SK-N-SH (cell line): ENCODE measurements around the gene ARHGEF26. TPM values are rescaled to one million over a fixed set of nuclear protein-coding genes. Genes with fewer than 3 reads are reported as not detected.

ENCODE experiments used
- CTCF ChIA-PET: fragments of 300-600, 350-600 bp; formaldehyde crosslinking; extraction: SDS; loops from one replicate; lab custom pipeline; 2021; lab: Yijun Ruan, JAX
- POLR2A ChIA-PET: fragments of 350-600 bp; sonication (Branson Sonifier 250); formaldehyde crosslinking; extraction: SDS; loops from one replicate; lab custom pipeline; 2020; ENCODE audit warnings: antibody characterized with exemption, inconsistent platforms; lab: Yijun Ruan, JAX
- DNase-seq: peaks from one replicate; pipeline ENCODE4 v3.0.0; 2012
- H2AFZ ChIP-seq: fragments of 200-600 bp; sonication (generic); 2 replicates; pipeline ENCODE4 v1.8.1; 2016; ENCODE audit warnings: antibody characterized with exemption, mild to moderate bottlenecking, low read depth
- H3F3A ChIP-seq: fragments of 200-600 bp; sonication (generic); replicated peaks from 2 replicates; pipeline ENCODE3; 2016; ENCODE audit warnings: antibody characterized with exemption, mild to moderate bottlenecking; ENCODE audit not compliant: insufficient read depth
- H3K27ac ChIP-seq, 2 experiments: fragments of 200-500 bp in 1 of 2; fragments of 200-600 bp in 1 of 2; sonication (Bioruptor generic) in 1 of 2; sonication (generic), shearing (Covaris generic) in 1 of 2; 2 replicates each; pipeline versions ENCODE4 v1.5.1 to v1.6.1; 2014 to 2016; ENCODE audit warnings: low read depth in 2 of 2, inconsistent platforms in 1 of 2, low read length in 1 of 2, mild to moderate bottlenecking in 1 of 2, mixed read lengths in 1 of 2
- H3K27me3 ChIP-seq: fragments of 200-600 bp; sonication (generic), shearing (Covaris generic); 2 replicates; pipeline ENCODE4 v1.6.1; 2016; ENCODE audit warnings: mixed run types; ENCODE audit not compliant: insufficient read depth
- H3K36me3 ChIP-seq, 2 experiments: fragments of 200-500 bp in 1 of 2; fragments of 200-600 bp in 1 of 2; sonication (Bioruptor generic) in 1 of 2; sonication (generic) in 1 of 2; replicated peaks in 1 of 2; 2 replicates each; pipeline versions ENCODE3 to v1.5.1; 2014 to 2016; ENCODE audit warnings: low read length in 1 of 2, mild to moderate bottlenecking in 1 of 2; ENCODE audit not compliant: insufficient read depth in 2 of 2, control insufficient read depth in 1 of 2
- H3K4me1 ChIP-seq, 2 experiments: fragments of 200-500 bp in 1 of 2; fragments of 200-600 bp in 1 of 2; sonication (Bioruptor generic) in 1 of 2; sonication (generic), shearing (Covaris generic) in 1 of 2; 2 replicates each; pipeline versions ENCODE4 v1.5.1 to v1.6.1; 2014 to 2016; ENCODE audit warnings: low read depth in 1 of 2, low read length in 1 of 2, mixed run types in 1 of 2; ENCODE audit not compliant: insufficient read depth in 2 of 2, control insufficient read depth in 1 of 2
- H3K4me2 ChIP-seq: fragments of 200-600 bp; sonication (generic), shearing (Covaris generic); 2 replicates; pipeline ENCODE4 v1.6.1; 2017; ENCODE audit warnings: mixed run types
- H3K4me3 ChIP-seq, 2 experiments: fragments of 200-500 bp in 1 of 2; fragments of 200-600 bp in 1 of 2; sonication (Bioruptor generic) in 1 of 2; sonication (generic), shearing (Covaris generic) in 1 of 2; 2 replicates each; pipeline versions ENCODE4 v1.5.1 to v1.8.1; 2014 to 2016; ENCODE audit warnings: low read depth in 2 of 2, inconsistent platforms in 1 of 2, low read length in 1 of 2, mild to moderate bottlenecking in 1 of 2, mixed read lengths in 1 of 2, moderate library complexity in 1 of 2
- H3K79me2 ChIP-seq: fragments of 200-600 bp; sonication (generic); 2 replicates; pipeline ENCODE4 v1.8.1; 2017; ENCODE audit warnings: mild to moderate bottlenecking; ENCODE audit not compliant: insufficient read depth
- H3K9ac ChIP-seq: fragments of 200-600 bp; sonication (generic); 2 replicates; pipeline ENCODE4 v1.6.1; 2017; ENCODE audit warnings: mixed run types
- H3K9me2 ChIP-seq: fragments of 200-600 bp; sonication (generic); 2 replicates; pipeline ENCODE4 v1.6.1; 2017; ENCODE audit warnings: mixed run types
- H3K9me3 ChIP-seq: fragments of 200-600 bp; sonication (generic); 2 replicates; pipeline ENCODE4 v1.6.1; 2017; ENCODE audit warnings: mixed run types, mild to moderate bottlenecking, moderate library complexity
- H4K20me1 ChIP-seq: fragments of 200-600 bp; sonication (generic); 2 replicates; pipeline ENCODE4 v1.6.1; 2017; ENCODE audit warnings: mild to moderate bottlenecking, mixed run types; ENCODE audit not compliant: insufficient read depth
- ELF1 ChIP-seq: IDR thresholded peaks from 2 replicates; pipeline ENCODE4 v1.4.0; 2012
- EP300 ChIP-seq, 2 experiments: IDR thresholded peaks; 2 replicates each; pipeline versions ENCODE4 v1.4.0 to v1.6.1; 2012; ENCODE audit warnings: borderline replicate concordance in 1 of 2, low read depth in 1 of 2, low read length in 1 of 2
- EZH2phosphoT487 ChIP-seq: fragments of 200-600 bp; sonication (generic); IDR thresholded peaks from 2 replicates; pipeline ENCODE4 v1.6.1; 2017; ENCODE audit warnings: low read depth, mixed run types, mild to moderate bottlenecking, antibody characterized with exemption, moderate library complexity, borderline replicate concordance
- FOSL2 ChIP-seq: IDR thresholded peaks from 2 replicates; pipeline ENCODE4 v1.4.0; 2012; ENCODE audit warnings: low read depth, mild to moderate bottlenecking, moderate library complexity, borderline replicate concordance
- FOXJ3 ChIP-seq: sonication (generic); formaldehyde crosslinking; IDR thresholded peaks from 2 replicates; pipeline ENCODE4 v1.5.1; 2020; ENCODE audit warnings: mild to moderate bottlenecking, missing genetic modification reagents
- IRF3 ChIP-seq: fragments of 150-350 bp; IDR thresholded peaks from 2 replicates; pipeline ENCODE4 v1.6.1; 2016; ENCODE audit warnings: mild to moderate bottlenecking, low read depth, low read length
- NFIC ChIP-seq: IDR thresholded peaks from 2 replicates; pipeline ENCODE4 v1.4.0; 2012; ENCODE audit warnings: borderline replicate concordance
- RXRA ChIP-seq: IDR thresholded peaks from 2 replicates; pipeline ENCODE4 v1.4.0; 2012; ENCODE audit warnings: low read depth, mild to moderate bottlenecking, borderline replicate concordance
- SIN3A ChIP-seq: IDR thresholded peaks from 2 replicates; pipeline ENCODE4 v1.6.1; 2012; ENCODE audit warnings: low read depth, mild to moderate bottlenecking, low read length, moderate library complexity, borderline replicate concordance
- TCF12 ChIP-seq: IDR thresholded peaks from 2 replicates; pipeline ENCODE4 v1.4.0; 2012
- USF1 ChIP-seq: IDR thresholded peaks from 2 replicates; pipeline ENCODE4 v1.4.0; 2012; ENCODE audit warnings: low read depth, borderline replicate concordance
- WGBS: methylation state at CpG from one replicate; pipeline ENCODE4 v1.1.6; 2017; ENCODE audit warnings: low lambda C conversion rate; 5-methylcytosine and 5-hydroxymethylcytosine counted together
- polyA plus RNA-seq, 3 experiments: library from polyadenylated mRNA; depleted of rRNA; stranded (reverse); fragments of >200 nt; gene quantifications; 2 replicates each; pipeline ENCODE4 v1.2.3, GENCODE V29; 2012
- TF ChIP-seq, protein P1 (sequence below): IDR thresholded peaks from 2 replicates; pipeline ENCODE4 v1.6.1; 2012; ENCODE audit warnings: mild to moderate bottlenecking, low read depth, low read length, moderate library complexity
- TF ChIP-seq, protein P2 (sequence below): IDR thresholded peaks from 2 replicates; pipeline ENCODE4 v1.4.0; 2012; ENCODE audit warnings: low read depth, borderline replicate concordance

ARHGEF26 gene
- polyA plus RNA-seq, 1 of the 3 experiments (the other 2 are of a cell fraction), result 1.2 TPM

DNA sequence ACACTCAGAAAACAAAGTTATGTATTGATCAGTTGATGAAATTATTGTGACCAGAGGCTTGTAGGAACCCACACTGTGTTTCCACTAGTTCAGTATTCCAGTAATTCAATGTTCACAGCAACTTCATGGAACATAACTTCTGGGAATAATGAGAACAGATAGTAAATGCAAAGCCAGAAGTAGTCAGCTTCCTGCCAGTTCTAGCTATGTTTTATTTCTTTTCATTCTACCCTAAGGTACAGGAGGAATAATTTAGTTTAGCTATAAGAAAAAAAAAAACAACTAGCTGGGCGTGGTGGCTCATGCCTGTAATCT, 48.6 kb downstream of the ARHGEF26 start:
- Histone ChIP-seq H3K79me2 (no peaks in the 10 kb centered on the region), H3K27me3 (no peaks in the 10 kb centered on the region), H2AFZ (no peak overlapping the region), H3K27ac (no peak overlapping the region), H3K9ac (no peak overlapping the region), H3K4me2 (no peak overlapping the region), H3K9me3 (no peaks in the 10 kb centered on the region), H3K4me1 (no peaks in the 10 kb centered on the region; a peak in 2 of 4 replicates), H3F3A (no peaks in the 10 kb centered on the region), H4K20me1 (no peaks in the 10 kb centered on the region), H3K4me3 (no peak overlapping the region), H3K9me2 (no peaks in the 10 kb centered on the region), H3K36me3 (no peaks in the 10 kb centered on the region)
- no peak for TF ChIP-seq FOXJ3 (CRISPR knock-in tag)
- TF ChIP-seq, protein P1, sequence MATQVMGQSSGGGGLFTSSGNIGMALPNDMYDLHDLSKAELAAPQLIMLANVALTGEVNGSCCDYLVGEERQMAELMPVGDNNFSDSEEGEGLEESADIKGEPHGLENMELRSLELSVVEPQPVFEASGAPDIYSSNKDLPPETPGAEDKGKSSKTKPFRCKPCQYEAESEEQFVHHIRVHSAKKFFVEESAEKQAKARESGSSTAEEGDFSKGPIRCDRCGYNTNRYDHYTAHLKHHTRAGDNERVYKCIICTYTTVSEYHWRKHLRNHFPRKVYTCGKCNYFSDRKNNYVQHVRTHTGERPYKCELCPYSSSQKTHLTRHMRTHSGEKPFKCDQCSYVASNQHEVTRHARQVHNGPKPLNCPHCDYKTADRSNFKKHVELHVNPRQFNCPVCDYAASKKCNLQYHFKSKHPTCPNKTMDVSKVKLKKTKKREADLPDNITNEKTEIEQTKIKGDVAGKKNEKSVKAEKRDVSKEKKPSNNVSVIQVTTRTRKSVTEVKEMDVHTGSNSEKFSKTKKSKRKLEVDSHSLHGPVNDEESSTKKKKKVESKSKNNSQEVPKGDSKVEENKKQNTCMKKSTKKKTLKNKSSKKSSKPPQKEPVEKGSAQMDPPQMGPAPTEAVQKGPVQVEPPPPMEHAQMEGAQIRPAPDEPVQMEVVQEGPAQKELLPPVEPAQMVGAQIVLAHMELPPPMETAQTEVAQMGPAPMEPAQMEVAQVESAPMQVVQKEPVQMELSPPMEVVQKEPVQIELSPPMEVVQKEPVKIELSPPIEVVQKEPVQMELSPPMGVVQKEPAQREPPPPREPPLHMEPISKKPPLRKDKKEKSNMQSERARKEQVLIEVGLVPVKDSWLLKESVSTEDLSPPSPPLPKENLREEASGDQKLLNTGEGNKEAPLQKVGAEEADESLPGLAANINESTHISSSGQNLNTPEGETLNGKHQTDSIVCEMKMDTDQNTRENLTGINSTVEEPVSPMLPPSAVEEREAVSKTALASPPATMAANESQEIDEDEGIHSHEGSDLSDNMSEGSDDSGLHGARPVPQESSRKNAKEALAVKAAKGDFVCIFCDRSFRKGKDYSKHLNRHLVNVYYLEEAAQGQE, result no peak
- no peak for TF ChIP-seq TCF12
- TF ChIP-seq EZH2phosphoT487, result no peak
- TF ChIP-seq RXRA, result no peak
- no peak for TF ChIP-seq ELF1
- TF ChIP-seq SIN3A, result no peak
- TF ChIP-seq, protein P2, sequence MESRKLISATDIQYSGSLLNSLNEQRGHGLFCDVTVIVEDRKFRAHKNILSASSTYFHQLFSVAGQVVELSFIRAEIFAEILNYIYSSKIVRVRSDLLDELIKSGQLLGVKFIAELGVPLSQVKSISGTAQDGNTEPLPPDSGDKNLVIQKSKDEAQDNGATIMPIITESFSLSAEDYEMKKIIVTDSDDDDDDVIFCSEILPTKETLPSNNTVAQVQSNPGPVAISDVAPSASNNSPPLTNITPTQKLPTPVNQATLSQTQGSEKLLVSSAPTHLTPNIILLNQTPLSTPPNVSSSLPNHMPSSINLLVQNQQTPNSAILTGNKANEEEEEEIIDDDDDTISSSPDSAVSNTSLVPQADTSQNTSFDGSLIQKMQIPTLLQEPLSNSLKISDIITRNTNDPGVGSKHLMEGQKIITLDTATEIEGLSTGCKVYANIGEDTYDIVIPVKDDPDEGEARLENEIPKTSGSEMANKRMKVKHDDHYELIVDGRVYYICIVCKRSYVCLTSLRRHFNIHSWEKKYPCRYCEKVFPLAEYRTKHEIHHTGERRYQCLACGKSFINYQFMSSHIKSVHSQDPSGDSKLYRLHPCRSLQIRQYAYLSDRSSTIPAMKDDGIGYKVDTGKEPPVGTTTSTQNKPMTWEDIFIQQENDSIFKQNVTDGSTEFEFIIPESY, result no peak
- no peak for TF ChIP-seq NFIC
- ChIA-PET CTCF (no interaction called here), POLR2A (no interaction called here)
- DNase-seq, result no peak
- WGBS, result 96% methylated on average over 1 of the region's 1 CpG

DNA sequence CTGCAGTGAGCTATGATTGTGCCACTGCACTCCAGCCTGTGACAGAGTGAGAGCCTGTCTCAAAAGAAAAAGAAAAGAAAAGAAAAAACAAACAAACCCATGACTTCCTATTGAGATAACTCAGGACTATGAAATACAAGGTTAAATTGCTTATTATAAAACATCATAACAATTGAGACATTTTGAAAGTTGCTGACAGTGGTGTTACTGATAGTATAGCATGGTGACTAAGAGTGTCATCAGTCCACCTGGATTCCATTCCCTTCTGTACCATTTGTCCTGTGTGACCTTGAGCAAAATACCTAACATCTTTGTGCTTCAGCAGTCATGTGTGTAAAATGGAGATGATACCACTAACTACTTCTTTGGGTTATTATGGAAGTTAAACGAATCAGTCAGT, 49.1 kb downstream of the ARHGEF26 start:
- H4K20me1 ChIP-seq, result no peaks in the 10 kb centered on the region
- no peak overlapping the region for H3K27ac ChIP-seq
- no peaks in the 10 kb centered on the region for H3K79me2 ChIP-seq
- H3K9ac ChIP-seq, result no peak overlapping the region
- 87% methylated on average over 1 of the region's 1 CpG for WGBS
- no peak for DNase-seq
- CTCF ChIA-PET, result no interaction called here
- H3K9me3 ChIP-seq, result no peaks in the 10 kb centered on the region
- no peak overlapping the region for H3K4me2 ChIP-seq
- no peak overlapping the region for H3K4me3 ChIP-seq
- no peaks in the 10 kb centered on the region for H3F3A ChIP-seq
- H2AFZ ChIP-seq, result no peak overlapping the region
- H3K9me2 ChIP-seq, result no peaks in the 10 kb centered on the region
- no peaks in the 10 kb centered on the region for H3K36me3 ChIP-seq
- TF ChIP-seq EP300 (IDR thresholded peaks at IDR 0.05; ENCODE audit: borderline replicate concordance in 1 of 2, low read depth in 1 of 2, low read length in 1 of 2) (no peak), USF1 (no peak), EZH2phosphoT487 (no peak), FOSL2 (no peak), IRF3 (no peak)
- TF ChIP-seq, protein P1, result no peak
- POLR2A ChIA-PET, result no interaction called here
- no peaks in the 10 kb centered on the region; a peak in 2 of 4 replicates for H3K4me1 ChIP-seq
- H3K27me3 ChIP-seq, result no peaks in the 10 kb centered on the region
